Mesendoderm (in vitro differentiated cells): ENCODE data around the gene DTWD1.

Source experiments
- DNase-seq: peaks from one replicate; pipeline ENCODE4 v3.0.0; 2013
- H2AK5ac ChIP-seq: 2 replicates; pipeline ENCODE4 v1.6.1; 2013; ENCODE audit warnings: low read length, inconsistent platforms
- H2BK120ac ChIP-seq: 2 replicates; pipeline ENCODE4 v1.6.1; 2013; ENCODE audit warnings: low read depth, mild to moderate bottlenecking, low read length, moderate library complexity, mixed read lengths
- H2BK15ac ChIP-seq: replicated peaks from 2 replicates; pipeline ENCODE4 v1.6.1; 2013; ENCODE audit warnings: low read depth, mild to moderate bottlenecking, moderate library complexity
- H2BK5ac ChIP-seq: 2 replicates; pipeline ENCODE4 v1.6.1; 2013; ENCODE audit warnings: low read length, inconsistent platforms
- H3K18ac ChIP-seq: 2 replicates; pipeline ENCODE4 v1.6.1; 2013; ENCODE audit warnings: mild to moderate bottlenecking, low read length, mixed read lengths
- H3K23ac ChIP-seq: one replicate; pipeline ENCODE4 v1.6.1; 2013; ENCODE audit warnings: low read length
- H3K27ac ChIP-seq: 2 replicates; pipeline ENCODE4 v1.5.1; 2013; ENCODE audit warnings: low read depth, mild to moderate bottlenecking, inconsistent platforms, low read length, moderate library complexity
- H3K27me3 ChIP-seq: 2 replicates; pipeline ENCODE4 v1.6.1; 2013; ENCODE audit warnings: low read length, control low read depth, mild to moderate bottlenecking, inconsistent platforms; ENCODE audit not compliant: insufficient read depth, poor library complexity
- H3K36me3 ChIP-seq: 2 replicates; pipeline ENCODE4 v1.6.1; 2013; ENCODE audit warnings: low read length, inconsistent platforms; ENCODE audit not compliant: control insufficient read depth, insufficient read depth
- H3K4ac ChIP-seq: one replicate; pipeline ENCODE4 v1.6.1; 2013; ENCODE audit warnings: low read depth, mild to moderate bottlenecking, low read length, moderate library complexity
- H3K4me1 ChIP-seq: 2 replicates; pipeline ENCODE4 v1.6.1; 2013; ENCODE audit warnings: low read depth, low read length, inconsistent platforms; ENCODE audit not compliant: control insufficient read depth
- H3K4me2 ChIP-seq: 2 replicates; pipeline ENCODE4 v1.6.1; 2013; ENCODE audit warnings: low read length
- H3K4me3 ChIP-seq: 2 replicates; pipeline ENCODE4 v1.5.1; 2013; ENCODE audit warnings: mild to moderate bottlenecking, low read length
- H3K56ac ChIP-seq: one replicate; pipeline ENCODE4 v1.6.1; 2013; ENCODE audit warnings: low read length
- H3K79me1 ChIP-seq: 2 replicates; pipeline ENCODE4 v1.6.1; 2013; ENCODE audit warnings: low read length, inconsistent platforms
- H3K79me2 ChIP-seq: 2 replicates; pipeline ENCODE4 v1.6.1; 2013; ENCODE audit warnings: mild to moderate bottlenecking, low read length; ENCODE audit not compliant: control insufficient read depth, insufficient read depth
- H3K9ac ChIP-seq: 2 replicates; pipeline ENCODE4 v1.6.1; 2013; ENCODE audit warnings: low read length, inconsistent platforms
- H4K5ac ChIP-seq: one replicate; pipeline ENCODE4 v1.6.1; 2013; ENCODE audit warnings: low read length
- H4K8ac ChIP-seq: one replicate; pipeline ENCODE4 v1.6.1; 2013; ENCODE audit warnings: low read depth, mild to moderate bottlenecking, control low read depth, low read length, moderate library complexity
- WGBS: extraction: QIAGEN DNeasy Blood & Tissue Kit; methylation state at CpG from one replicate; pipeline ENCODE4 v1.1.7; 2013; ENCODE audit warnings: low lambda C conversion rate, missing lambda C conversion rate; ENCODE audit not compliant: insufficient coverage; ENCODE audit errors: extremely low coverage; 5-methylcytosine and 5-hydroxymethylcytosine counted together

DTWD1 gene

GRCh38 chr15:49628379-49628778 is 7.5 kb downstream of the DTWD1 start:
- Histone ChIP-seq H3K27ac (no peak overlapping the region), H3K79me2 (peaks cover 4% of the 10 kb centered on the region), H2AK5ac (no peak overlapping the region), H4K8ac (no peak overlapping the region), H2BK120ac (no peak overlapping the region), H3K4me2 (no peak overlapping the region), H3K18ac (no peak overlapping the region), H4K5ac (no peak overlapping the region), H2BK15ac (no peak overlapping the region), H3K4me1 (no peaks in the 10 kb centered on the region), H3K56ac (no peak overlapping the region), H3K4ac (no peak overlapping the region), H3K79me1 (peaks cover 6% of the 10 kb centered on the region), H3K9ac (no peak overlapping the region), H2BK5ac (no peak overlapping the region), H3K36me3 (peaks cover 3% of the 10 kb centered on the region), H3K4me3 (no peak overlapping the region), H3K27me3 (no peaks in the 10 kb centered on the region), H3K23ac (no peak overlapping the region)
- no CpG with 5 or more reads among the region's 2 CpGs for WGBS
- no peak for DNase-seq

GRCh38 chr15:49637857-49638256 is 17.0 kb downstream of the DTWD1 start:
- no peak overlapping the region for H3K4ac ChIP-seq
- no peak overlapping the region for H2BK120ac ChIP-seq
- no peaks in the 10 kb centered on the region for H3K79me2 ChIP-seq
- H3K27ac ChIP-seq = no peak overlapping the region
- no peaks in the 10 kb centered on the region for H3K36me3 ChIP-seq
- H2BK15ac ChIP-seq = no peak overlapping the region
- no peak overlapping the region for H2AK5ac ChIP-seq
- DNase-seq = peak; percentile 26
- no peaks in the 10 kb centered on the region for H3K27me3 ChIP-seq
- no peaks in the 10 kb centered on the region for H3K79me1 ChIP-seq
- no peak overlapping the region for H3K4me2 ChIP-seq
- no peaks in the 10 kb centered on the region for H3K4me1 ChIP-seq
- no CpG with 5 or more reads among the region's 4 CpGs for WGBS
- no peak overlapping the region for H3K56ac ChIP-seq
- H3K9ac ChIP-seq = no peak overlapping the region
- no peak overlapping the region for H4K5ac ChIP-seq
- no peak overlapping the region for H2BK5ac ChIP-seq
- H4K8ac ChIP-seq = no peak overlapping the region
- H3K23ac ChIP-seq = no peak overlapping the region
- H3K18ac ChIP-seq = no peak overlapping the region
- no peak overlapping the region for H3K4me3 ChIP-seq

- Histone ChIP-seq H2BK5ac (no peak overlapping the region), H3K9ac (no peak overlapping the region), H3K4ac (no peak overlapping the region), H3K4me3 (no peak overlapping the region), H3K4me1 (peaks cover 6% of the 10 kb centered on the region), H3K4me2 (no peak overlapping the region), H4K8ac (no peak overlapping the region), H3K23ac (no peak overlapping the region), H3K36me3 (no peaks in the 10 kb centered on the region), H3K27ac (no peak overlapping the region), H3K56ac (no peak overlapping the region), H2BK120ac (no peak overlapping the region), H3K18ac (no peak overlapping the region), H2AK5ac (no peak overlapping the region), H3K79me2 (no peaks in the 10 kb centered on the region), H4K5ac (no peak overlapping the region), H2BK15ac (no peak overlapping the region), H3K27me3 (no peaks in the 10 kb centered on the region), H3K79me1 (no peaks in the 10 kb centered on the region)
- WGBS = no CpG with 5 or more reads among the region's 1 CpG
- peak; percentile 59 for DNase-seq
These were observed 23.5 kb downstream of the DTWD1 start for GRCh38 chr15:49644364-49644794.

GRCh38 chr15:49645277-49645676 is 24.4 kb downstream of the DTWD1 start:
- Histone ChIP-seq H3K36me3 (no peaks in the 10 kb centered on the region), H3K4ac (no peak overlapping the region), H3K56ac (no peak overlapping the region), H2BK120ac (no peak overlapping the region), H3K79me2 (no peaks in the 10 kb centered on the region), H4K8ac (no peak overlapping the region), H3K27ac (no peak overlapping the region), H2AK5ac (no peak overlapping the region), H3K18ac (no peak overlapping the region), H2BK5ac (no peak overlapping the region), H3K79me1 (no peaks in the 10 kb centered on the region), H3K4me3 (no peak overlapping the region), H4K5ac (no peak overlapping the region), H3K23ac (no peak overlapping the region), H3K4me1 (peaks cover 6% of the 10 kb centered on the region), H3K9ac (no peak overlapping the region), H3K27me3 (no peaks in the 10 kb centered on the region), H2BK15ac (no peak overlapping the region), H3K4me2 (no peak overlapping the region)
- no peak for DNase-seq

- no peak overlapping the region for H2BK5ac ChIP-seq
- no peak overlapping the region for H3K56ac ChIP-seq
- no peak overlapping the region for H3K4ac ChIP-seq
- H3K4me2 ChIP-seq = no peak overlapping the region
- no peak overlapping the region for H3K18ac ChIP-seq
- no peak overlapping the region for H4K5ac ChIP-seq
- H2BK120ac ChIP-seq = no peak overlapping the region
- no peak overlapping the region for H2AK5ac ChIP-seq
- DNase-seq = no peak
- H3K36me3 ChIP-seq = no peaks in the 10 kb centered on the region
- H4K8ac ChIP-seq = no peak overlapping the region
- H3K4me1 ChIP-seq = peaks cover 6% of the 10 kb centered on the region
- H3K9ac ChIP-seq = no peak overlapping the region
- no peak overlapping the region for H3K23ac ChIP-seq
- no peak overlapping the region for H3K4me3 ChIP-seq
- H3K79me2 ChIP-seq = no peaks in the 10 kb centered on the region
- H2BK15ac ChIP-seq = no peak overlapping the region
- no peaks in the 10 kb centered on the region for H3K27me3 ChIP-seq
- no peaks in the 10 kb centered on the region for H3K79me1 ChIP-seq
- H3K27ac ChIP-seq = no peak overlapping the region
These were observed 25.1 kb downstream of the DTWD1 start for GRCh38 chr15:49645941-49646340.

GRCh38 chr15:49646891-49647290 is 26.0 kb downstream of the DTWD1 start:
- no peaks in the 10 kb centered on the region for H3K36me3 ChIP-seq
- H3K27me3 ChIP-seq = no peaks in the 10 kb centered on the region
- no peak overlapping the region for H3K18ac ChIP-seq
- no peak overlapping the region for H4K8ac ChIP-seq
- H3K4me3 ChIP-seq = no peak overlapping the region
- peaks cover 6% of the 10 kb centered on the region for H3K4me1 ChIP-seq
- no peak overlapping the region for H4K5ac ChIP-seq
- DNase-seq = no peak
- no peak overlapping the region for H3K23ac ChIP-seq
- no peak overlapping the region for H2BK120ac ChIP-seq
- H3K4ac ChIP-seq = no peak overlapping the region
- no peaks in the 10 kb centered on the region for H3K79me1 ChIP-seq
- H3K9ac ChIP-seq = no peak overlapping the region
- WGBS = no CpG with 5 or more reads among the region's 2 CpGs
- no peak overlapping the region for H2BK15ac ChIP-seq
- no peak overlapping the region for H2AK5ac ChIP-seq
- no peak overlapping the region for H3K4me2 ChIP-seq
- no peak overlapping the region for H2BK5ac ChIP-seq
- no peaks in the 10 kb centered on the region for H3K79me2 ChIP-seq
- no peak overlapping the region for H3K56ac ChIP-seq
- H3K27ac ChIP-seq = no peak overlapping the region
